Measurements from ENCODE around the gene DNAJC18. TPM values are rescaled to one million over a fixed set of nuclear protein-coding genes. Genes with fewer than 3 reads are reported as not detected.

Gene DNAJC18
- total RNA-seq, 1 experiment from 2014 or later = 12.5 TPM

- no peak for TF ChIP-seq CTCF (IDR thresholded peaks at IDR 0.05; ENCODE audit: insufficient read depth in 1 of 2, low read depth in 1 of 2, low read length in 1 of 2, severe bottlenecking in 1 of 2, unreplicated experiment in 1 of 2)
- Mint-ChIP-seq H3K27ac (ENCODE audit: unreplicated experiment) (peak overlapping the region; percentile 94), H3K36me3 (ENCODE audit: insufficient read depth, unreplicated experiment) (peaks cover 13% of the 10 kb centered on the region), H3K4me3 (ENCODE audit: unreplicated experiment) (peak overlapping the region; percentile 67), H3K4me1 (ENCODE audit: low read depth, unreplicated experiment) (peaks cover 33% of the 10 kb centered on the region), H3K9me3 (ENCODE audit: unreplicated experiment) (no peaks in the 10 kb centered on the region), H3K27me3 (ENCODE audit: insufficient read depth, unreplicated experiment) (no peaks in the 10 kb centered on the region)
- intact Hi-C loops (cut with micrococcal nuclease; ENCODE audit: unreplicated experiment) = no loop called here
- peak in 1 of 2 experiments; percentile 37 for DNase-seq
- Histone ChIP-seq H3K9me3 (no peaks in the 10 kb centered on the region), H3K27me3 (replicated peaks; ENCODE audit: control insufficient read depth, insufficient read depth, low read length) (no peaks in the 10 kb centered on the region), H3K4me1 (peaks cover 40% of the 10 kb centered on the region), H3K4me3 (ENCODE audit: low read depth, low read length) (peak overlapping the region; percentile 30), H3K36me3 (ENCODE audit: control insufficient read depth, insufficient read depth, low read length) (no peaks in the 10 kb centered on the region; the same call in 1 of the 2 replicates)
- CTCF ChIA-PET = no interaction called here
- POLR2A ChIA-PET = interaction anchor here (1.1 kb wide), 1 partner anchor 8 kb away, joined by 3 read pairs; no protein-coding TSS in a partner anchor
- BruUV-seq (replicated peaks) = no TSS peak
Observed at GRCh38 chr5:139381837-139382761, 57.2 kb downstream of the DNAJC18 start.

DNA sequence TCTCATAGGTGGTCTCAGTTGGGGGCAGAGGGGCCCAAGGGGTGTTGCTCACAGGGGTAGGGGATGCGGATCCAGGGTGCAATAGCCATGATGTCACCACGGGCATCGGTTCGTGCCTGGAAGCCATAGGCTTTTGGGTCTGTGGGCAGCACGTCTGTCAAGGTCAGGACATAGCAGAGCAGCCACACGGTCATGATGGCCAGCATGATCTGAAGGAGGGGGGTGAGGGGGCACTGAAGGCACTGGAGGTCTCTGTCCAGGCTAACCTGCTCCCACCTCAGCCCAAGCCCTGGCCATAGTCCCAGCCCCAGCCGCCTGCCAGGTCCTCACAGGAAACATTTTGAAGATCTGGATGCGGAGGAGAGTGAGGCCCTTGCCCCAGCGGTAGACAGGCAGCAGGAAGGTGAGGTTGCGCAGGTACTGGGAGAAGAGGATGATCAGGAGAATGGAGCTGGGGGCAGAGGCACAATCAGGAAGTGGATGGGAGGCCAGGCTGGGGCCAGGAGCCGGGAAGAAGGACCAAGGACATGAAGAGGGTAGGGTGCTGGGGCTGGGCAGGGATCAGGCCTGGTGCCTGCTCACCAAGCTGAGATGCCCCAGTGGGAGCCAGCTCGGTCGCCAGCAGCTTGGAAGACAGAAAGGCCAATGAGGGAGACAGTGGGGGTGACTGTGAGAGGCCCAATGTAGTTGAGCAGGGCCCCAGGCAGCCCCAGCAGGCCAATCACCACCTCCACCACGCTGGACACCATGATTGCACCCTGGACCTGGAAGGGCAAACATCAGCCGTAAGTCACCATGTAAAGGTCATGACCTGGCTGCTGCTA is 59.5 kb downstream of the DNAJC18 start:
- POLR2A ChIA-PET = no interaction called here
- DNase-seq = no peak
- Mint-ChIP-seq H3K4me3 (ENCODE audit: unreplicated experiment) (no peak overlapping the region), H3K36me3 (ENCODE audit: insufficient read depth, unreplicated experiment) (peaks cover 19% of the 10 kb centered on the region), H3K27ac (ENCODE audit: unreplicated experiment) (peak overlapping the region; percentile 71), H3K4me1 (ENCODE audit: low read depth, unreplicated experiment) (peaks cover 27% of the 10 kb centered on the region), H3K9me3 (ENCODE audit: unreplicated experiment) (no peaks in the 10 kb centered on the region), H3K27me3 (ENCODE audit: insufficient read depth, unreplicated experiment) (no peaks in the 10 kb centered on the region)
- Histone ChIP-seq H3K9me3 (no peaks in the 10 kb centered on the region; the same call in 1 of the 2 replicates), H3K36me3 (ENCODE audit: control insufficient read depth, insufficient read depth, low read length) (no peaks in the 10 kb centered on the region; the same call in 1 of the 2 replicates), H3K4me3 (ENCODE audit: low read depth, low read length) (no peak overlapping the region), H3K27me3 (replicated peaks; ENCODE audit: control insufficient read depth, insufficient read depth, low read length) (no peaks in the 10 kb centered on the region), H3K4me1 (peaks cover 28% of the 10 kb centered on the region)
- CTCF ChIA-PET = no interaction called here
- BruUV-seq (replicated peaks) = no TSS peak
- TF ChIP-seq CTCF (IDR thresholded peaks at IDR 0.05; ENCODE audit: insufficient read depth in 1 of 2, low read depth in 1 of 2, low read length in 1 of 2, severe bottlenecking in 1 of 2, unreplicated experiment in 1 of 2) = no peak
- intact Hi-C loops (cut with micrococcal nuclease; ENCODE audit: unreplicated experiment) = no loop called here

DNA sequence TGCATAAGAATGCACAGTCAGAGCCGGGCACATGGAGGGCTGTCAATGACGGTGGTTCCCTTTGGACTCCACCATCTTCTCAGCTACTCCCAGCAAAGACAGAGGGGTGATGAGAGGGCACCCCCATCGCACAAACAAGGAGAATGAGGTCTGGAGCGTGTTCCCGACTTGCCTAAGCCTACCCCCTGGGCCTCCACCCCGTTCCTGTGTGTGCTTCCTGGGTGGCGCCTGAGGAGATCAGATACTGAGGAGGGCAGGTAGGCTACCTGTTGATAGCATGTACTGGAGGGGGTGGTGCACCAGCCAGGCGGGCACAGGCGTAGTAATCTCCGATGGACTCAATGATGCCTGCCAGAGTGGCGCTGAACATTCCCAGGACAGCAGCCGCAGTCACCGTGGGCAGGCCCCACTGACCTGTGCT is 60.4 kb downstream of the DNAJC18 start:
- Mint-ChIP-seq H3K9me3 (ENCODE audit: unreplicated experiment) (no peaks in the 10 kb centered on the region), H3K27me3 (ENCODE audit: insufficient read depth, unreplicated experiment) (no peaks in the 10 kb centered on the region), H3K27ac (ENCODE audit: unreplicated experiment) (peak overlapping the region; percentile 71), H3K36me3 (ENCODE audit: insufficient read depth, unreplicated experiment) (peaks cover 21% of the 10 kb centered on the region), H3K4me3 (ENCODE audit: unreplicated experiment) (no peak overlapping the region), H3K4me1 (ENCODE audit: low read depth, unreplicated experiment) (peaks cover 18% of the 10 kb centered on the region)
- no peak for DNase-seq
- TF ChIP-seq CTCF (IDR thresholded peaks at IDR 0.05; ENCODE audit: insufficient read depth in 1 of 2, low read depth in 1 of 2, low read length in 1 of 2, severe bottlenecking in 1 of 2, unreplicated experiment in 1 of 2) = no peak
- Histone ChIP-seq H3K27me3 (replicated peaks; ENCODE audit: control insufficient read depth, insufficient read depth, low read length) (no peaks in the 10 kb centered on the region), H3K4me3 (ENCODE audit: low read depth, low read length) (no peak overlapping the region), H3K4me1 (peaks cover 19% of the 10 kb centered on the region), H3K9me3 (no peaks in the 10 kb centered on the region; the same call in 1 of the 2 replicates), H3K36me3 (ENCODE audit: control insufficient read depth, insufficient read depth, low read length) (no peaks in the 10 kb centered on the region; the same call in 1 of the 2 replicates)
- BruUV-seq (replicated peaks) = no TSS peak
- intact Hi-C loops (cut with micrococcal nuclease; ENCODE audit: unreplicated experiment) = no loop called here
- CTCF ChIA-PET = no interaction called here
- POLR2A ChIA-PET = no interaction called here

Data from Caco-2 (cell line).